HG02938 (cell line): ENCODE data around the gene KRT27.
A peak's percentile ranks its signal among the peaks of the same experiment; 100 is the strongest.
"Not testable (repeated sequence)": the region's sequence is repeated elsewhere in the genome, so short reads cannot be mapped to it uniquely, and the experiment has no call there.

Source experiments
- ATAC-seq: cut with Tn5 transposase; IDR thresholded peaks from one replicate; pipeline ENCODE4 v1.9.1; 2021; ENCODE audit warnings: mild to moderate bottlenecking, moderate library complexity; ENCODE audit not compliant: unreplicated experiment

KRT27 gene, protein sequence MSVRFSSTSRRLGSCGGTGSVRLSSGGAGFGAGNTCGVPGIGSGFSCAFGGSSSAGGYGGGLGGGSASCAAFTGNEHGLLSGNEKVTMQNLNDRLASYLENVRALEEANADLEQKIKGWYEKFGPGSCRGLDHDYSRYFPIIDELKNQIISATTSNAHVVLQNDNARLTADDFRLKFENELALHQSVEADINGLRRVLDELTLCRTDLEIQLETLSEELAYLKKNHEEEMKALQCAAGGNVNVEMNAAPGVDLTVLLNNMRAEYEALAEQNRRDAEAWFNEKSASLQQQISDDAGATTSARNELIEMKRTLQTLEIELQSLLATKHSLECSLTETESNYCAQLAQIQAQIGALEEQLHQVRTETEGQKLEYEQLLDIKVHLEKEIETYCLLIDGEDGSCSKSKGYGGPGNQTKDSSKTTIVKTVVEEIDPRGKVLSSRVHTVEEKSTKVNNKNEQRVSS

DNA sequence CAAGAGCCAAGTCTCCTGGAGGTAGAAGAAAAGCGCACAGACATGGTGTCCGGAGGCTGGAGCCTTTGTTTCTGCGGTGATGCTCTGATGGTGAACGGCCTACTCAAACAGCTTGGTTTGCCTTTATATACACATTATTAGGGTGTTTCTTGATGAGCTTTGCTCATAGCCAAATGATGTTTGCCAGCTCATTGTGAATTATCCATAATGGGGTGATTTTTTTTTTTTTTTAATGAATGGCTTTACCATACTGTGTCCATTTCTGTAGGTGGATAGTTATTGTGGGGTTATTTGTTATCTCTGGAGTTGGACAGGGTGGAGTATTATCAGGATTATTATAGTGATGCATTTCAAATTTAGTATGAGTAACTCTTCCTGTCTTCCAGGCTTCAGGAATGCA lies at the start of gene KRT27:
Gene KRT27 (minus strand): TSS at position 101 of the 400 bp plus-strand sequence. CDS start 57 bp downstream, at position 44.
- no peak for ATAC-seq

DNA sequence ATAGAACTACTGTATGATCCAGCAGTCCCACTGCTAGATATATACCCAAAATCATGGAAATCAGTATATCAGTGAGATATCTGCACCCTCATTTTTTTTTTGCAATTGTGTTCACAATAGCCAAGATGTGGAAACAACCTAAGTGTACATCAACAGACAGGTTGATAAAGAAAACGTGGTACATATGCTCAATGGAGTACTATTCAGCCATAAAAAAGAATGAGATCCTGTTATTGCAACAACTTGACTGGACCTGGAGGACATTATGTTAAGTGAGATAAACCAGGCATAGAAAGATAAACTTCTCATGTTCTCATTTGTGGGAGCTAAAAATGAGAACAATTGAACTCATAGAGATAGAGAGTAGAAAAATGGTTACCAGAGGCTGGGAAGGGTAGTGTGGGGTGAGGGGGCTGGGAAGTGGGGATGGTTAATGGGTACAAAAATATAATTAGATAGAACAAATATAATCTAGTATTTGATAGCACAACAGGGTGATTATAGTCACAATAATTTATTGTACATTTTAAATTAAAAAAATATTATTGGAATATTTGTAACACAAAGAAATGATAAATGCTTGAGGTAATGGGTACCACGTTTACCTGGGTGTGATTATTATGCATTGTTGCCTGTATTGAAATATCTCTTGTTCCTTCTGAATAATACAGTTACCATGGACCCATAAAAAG lies 47.9 kb upstream of the KRT27 start:
- ATAC-seq: no peak

DNA sequence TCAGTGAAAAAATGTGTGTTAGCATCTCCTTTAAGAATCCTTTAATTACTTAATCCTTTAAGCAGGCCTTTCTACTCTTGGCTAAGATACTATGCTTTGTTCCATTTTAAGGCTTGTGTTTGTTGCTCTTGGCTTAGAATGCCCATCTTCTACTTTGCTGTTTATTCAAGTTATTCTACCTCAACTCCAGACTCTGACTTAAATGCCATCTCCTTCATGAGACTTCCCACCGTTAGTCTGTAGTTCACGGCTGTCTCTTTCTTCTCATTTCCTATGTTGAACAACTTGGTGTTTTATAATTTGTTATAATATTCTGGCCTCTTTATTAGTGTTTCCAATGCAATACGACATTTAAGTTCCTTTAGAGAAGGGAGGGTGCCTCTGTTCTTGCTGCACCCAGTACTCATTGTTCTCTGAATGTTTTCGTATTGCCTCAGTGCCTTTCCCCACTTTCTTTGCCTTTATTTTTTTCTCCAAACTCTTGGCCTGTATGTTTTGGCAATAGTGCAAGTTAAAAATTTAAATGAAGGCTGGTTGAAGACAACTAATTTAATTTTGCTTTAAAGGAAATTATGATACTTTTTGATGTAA lies 46.2 kb upstream of the KRT27 start:
- no peak for ATAC-seq

DNA sequence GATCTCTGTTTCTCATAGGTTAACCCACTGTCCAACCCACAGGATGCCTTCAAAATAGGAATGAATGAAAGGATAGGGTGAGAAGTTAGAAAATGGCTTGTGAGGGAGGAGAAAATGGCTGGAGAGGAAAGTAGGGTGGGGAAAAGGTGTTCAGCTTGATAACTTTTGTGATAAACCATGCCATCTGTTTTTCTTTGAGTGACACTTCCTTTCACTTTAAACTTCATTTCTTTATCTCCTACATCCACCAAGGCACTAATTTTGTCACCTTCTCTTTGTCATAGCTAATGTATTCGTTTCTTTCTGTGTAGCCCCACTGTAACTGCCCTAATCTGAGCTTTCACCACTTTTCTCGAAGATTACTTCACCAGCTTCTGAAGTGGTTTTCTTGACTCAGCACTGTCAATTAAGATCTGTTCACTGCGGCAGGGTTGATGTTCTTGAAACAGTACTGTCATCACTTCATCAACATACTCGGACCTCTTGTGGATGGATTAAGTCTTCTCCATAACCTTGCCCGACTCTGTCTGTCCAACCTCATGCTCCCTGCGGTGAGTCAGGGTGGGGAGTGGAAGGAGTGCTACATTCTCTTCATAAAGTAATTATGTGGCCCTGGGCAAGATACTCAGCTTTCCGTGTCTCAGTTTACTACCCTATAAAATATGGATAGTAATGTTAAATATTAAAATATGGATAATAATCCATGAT lies 45.5 kb upstream of the KRT27 start:
- no peak for ATAC-seq

- ATAC-seq: no peak
Observed at GRCh38 chr17:40825599-40825998, 43.2 kb upstream of the KRT27 start.

DNA sequence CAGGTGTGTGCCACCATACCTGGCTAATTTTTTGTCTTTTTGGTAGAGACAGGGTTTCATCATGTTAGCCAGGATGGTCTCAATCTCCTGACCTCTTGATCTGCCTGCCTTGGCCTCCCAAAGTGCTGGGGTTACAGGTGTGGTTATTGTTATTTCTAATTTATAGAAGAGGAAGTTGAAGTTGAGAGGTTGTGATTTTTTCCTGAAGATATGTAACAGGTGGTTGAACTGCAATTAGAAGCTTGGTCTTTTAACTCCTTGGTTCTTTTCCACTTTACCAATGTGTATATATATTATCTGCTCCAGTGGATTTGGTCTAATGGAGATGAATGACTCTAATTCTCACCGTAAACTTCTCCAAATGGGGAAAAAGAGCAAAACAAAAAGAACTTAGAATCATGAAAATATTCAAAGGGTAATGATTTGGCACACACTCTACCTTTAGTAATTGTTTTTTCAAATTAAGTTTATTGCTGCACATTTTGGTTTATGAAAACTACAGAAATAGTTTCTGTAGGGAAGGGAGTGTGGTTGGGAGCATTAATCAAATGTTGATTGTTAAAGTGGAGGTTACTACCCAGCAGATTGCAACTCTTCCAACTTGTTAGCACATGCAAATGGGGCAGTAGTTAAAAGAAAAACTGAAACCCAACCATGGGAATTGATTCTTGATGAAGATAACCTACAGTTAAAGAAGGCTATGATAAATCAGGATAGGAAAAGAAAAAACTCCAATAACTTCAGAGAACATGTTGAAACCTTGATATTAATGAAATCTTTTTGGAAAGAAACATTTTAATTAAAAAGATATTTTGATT lies 41.9 kb upstream of the KRT27 start:
- ATAC-seq: no peak

- ATAC-seq: no peak
Observed at GRCh38 chr17:40822132-40822812, 39.9 kb upstream of the KRT27 start, which contains the start of gene KRT10. Gene KRT10, minus strand, starts transcription at chr17:40822614. Its CDS starts 29 bp downstream, at chr17:40822585.

- ATAC-seq: no peak
Observed at GRCh38 chr17:40821536-40821935, 39.2 kb upstream of the KRT27 start.

GRCh38 chr17:40820228-40820838 lies 38.0 kb upstream of the KRT27 start:
- no peak for ATAC-seq

DNA sequence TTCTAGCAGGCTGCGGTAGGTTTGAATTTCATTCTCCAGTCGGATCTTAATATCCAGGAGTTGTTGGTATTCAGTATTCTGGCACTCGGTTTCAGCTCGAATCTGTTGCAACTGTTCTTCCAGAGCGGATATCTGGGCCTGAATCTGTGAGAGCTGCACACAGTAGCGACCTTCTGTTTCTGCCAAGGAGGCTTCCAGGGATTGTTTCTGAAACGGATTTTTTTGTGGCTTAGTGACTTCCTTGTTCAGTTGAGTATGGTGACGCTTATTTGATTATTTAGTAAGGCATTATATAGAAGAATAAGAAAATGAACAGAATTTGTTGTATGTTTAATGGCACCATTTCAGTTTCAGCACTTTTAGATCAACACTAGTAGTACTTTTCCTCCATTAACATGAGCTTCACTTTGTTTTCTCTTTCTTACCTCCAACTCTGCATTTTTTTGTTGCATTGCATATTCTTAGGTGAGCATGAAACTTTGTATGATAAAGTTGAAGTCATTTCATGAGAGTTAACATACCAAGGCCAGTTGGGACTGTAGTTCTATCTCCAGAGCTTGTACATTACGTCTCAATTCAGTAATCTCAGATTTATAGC lies 37.3 kb upstream of the KRT27 start:
- ATAC-seq: no peak

- ATAC-seq: peak; percentile 81
Observed at GRCh38 chr17:40818733-40819527, 36.6 kb upstream of the KRT27 start.

- ATAC-seq: no peak
Observed at GRCh38 chr17:40818343-40818732, 36.0 kb upstream of the KRT27 start.

GRCh38 chr17:40817103-40817682 lies 34.8 kb upstream of the KRT27 start:
- no peak for ATAC-seq

GRCh38 chr17:40816569-40816968 lies 34.2 kb upstream of the KRT27 start:
- ATAC-seq: no peak

- no peak for ATAC-seq
Observed at GRCh38 chr17:40815381-40815780, 33.0 kb upstream of the KRT27 start.

DNA sequence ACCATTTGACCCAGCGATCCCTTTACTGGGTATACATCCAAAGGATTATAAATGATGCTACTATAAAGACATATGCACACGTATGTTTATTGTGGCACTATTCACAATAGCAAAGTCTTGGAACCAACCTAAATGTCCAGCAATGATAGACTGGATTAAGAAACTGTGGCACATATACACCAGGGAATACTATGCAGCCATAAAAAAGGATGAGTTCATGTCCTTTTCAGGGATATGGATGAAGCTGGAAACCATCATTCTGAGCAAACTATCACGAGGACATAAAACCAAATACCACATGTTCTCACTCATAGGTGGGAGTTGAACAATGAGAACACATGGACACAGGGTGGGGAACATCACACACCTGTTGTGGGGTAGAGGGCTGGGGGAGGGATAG lies 32.3 kb upstream of the KRT27 start:
- not testable (repeated sequence) for ATAC-seq

DNA sequence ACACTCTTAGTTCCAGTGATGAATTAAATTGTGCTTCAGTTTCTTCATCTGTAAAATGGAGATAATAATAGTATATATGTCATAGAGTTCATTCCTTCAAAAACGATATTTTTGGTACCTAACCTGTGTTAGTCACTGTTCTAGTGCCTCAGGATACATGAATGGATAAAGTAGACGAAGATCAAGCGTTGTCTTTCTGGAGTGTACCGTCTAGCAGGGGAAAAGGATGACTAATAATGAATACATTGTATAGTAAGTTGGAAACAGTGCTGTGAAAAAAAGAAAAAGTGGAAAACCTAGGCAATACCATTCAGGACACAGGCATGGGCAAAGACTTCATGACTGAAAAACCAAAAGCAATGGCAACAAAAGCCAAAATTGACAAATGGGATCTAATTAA lies 31.5 kb upstream of the KRT27 start:
- no peak for ATAC-seq

DNA sequence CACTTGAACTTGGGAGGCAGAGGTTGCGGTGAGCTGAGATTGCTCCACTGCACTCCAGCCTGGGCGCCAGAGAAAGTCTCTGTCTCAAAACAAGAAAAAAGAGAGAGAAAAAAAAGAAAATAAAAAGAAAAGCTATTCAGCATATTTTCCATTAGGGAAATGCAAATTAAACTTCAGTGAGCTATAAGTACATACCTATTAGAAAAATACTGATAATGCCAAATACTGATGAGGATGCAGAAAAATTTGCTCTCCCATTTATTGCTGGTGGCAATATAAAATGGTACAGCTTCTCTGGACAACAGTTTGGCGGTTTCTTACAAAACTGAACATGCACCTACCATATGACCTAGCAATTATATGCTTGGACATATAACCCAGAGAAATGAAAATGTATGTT lies 30.3 kb upstream of the KRT27 start:
- no peak for ATAC-seq
